Measurements from ENCODE around the gene SNRNP70.
A peak's percentile ranks its signal among the peaks of the same experiment; 100 is the strongest.
"Not testable (repeated sequence)": the region's sequence is repeated elsewhere in the genome, so short reads cannot be mapped to it uniquely, and the experiment has no call there.

SNRNP70 gene

GRCh38 chr19:49085020-49085867, at the start of gene SNRNP70:
Gene SNRNP70 (plus strand): TSS chr19:49085451. CDS start chr19:49086415, 964 bp downstream.
- DNase-seq (ENCODE audit: low spot score), result peak; percentile 99

- DNase-seq (ENCODE audit: low spot score), result not testable (repeated sequence)
Observed at GRCh38 chr19:49036815-49037214, 48.4 kb upstream of the SNRNP70 start, which contains the start of gene CGB1. Gene CGB1 (minus strand): TSS chr19:49036895. CDS start chr19:49036711, 184 bp downstream.

- DNase-seq (ENCODE audit: low spot score), result not testable (repeated sequence)
Observed at GRCh38 chr19:49038111-49038510, 47.1 kb upstream of the SNRNP70 start.

- not testable (repeated sequence) for DNase-seq (ENCODE audit: low spot score)
Observed at GRCh38 chr19:49038557-49039276, 46.5 kb upstream of the SNRNP70 start.

- not testable (repeated sequence) for DNase-seq (ENCODE audit: low spot score)
Observed at GRCh38 chr19:49039736-49040135, 45.5 kb upstream of the SNRNP70 start.

- DNase-seq (ENCODE audit: low spot score), result no peak
Observed at GRCh38 chr19:49042177-49042576, 43.1 kb upstream of the SNRNP70 start.

GRCh38 chr19:49042666-49043065, 42.6 kb upstream of the SNRNP70 start:
- DNase-seq (ENCODE audit: low spot score), result not testable (repeated sequence)

GRCh38 chr19:49043548-49043947, 41.7 kb upstream of the SNRNP70 start, which contains the start of gene CGB5:
Gene CGB5 (plus strand): TSS chr19:49043848. CDS start chr19:49044210, 362 bp downstream.
- DNase-seq (ENCODE audit: low spot score), result not testable (repeated sequence)

GRCh38 chr19:49049011-49049410, 36.2 kb upstream of the SNRNP70 start, which contains the start of gene CGB8:
Gene CGB8 (minus strand): TSS chr19:49049111. CDS start chr19:49048739, 372 bp downstream.
- not testable (repeated sequence) for DNase-seq (ENCODE audit: low spot score)

- DNase-seq (ENCODE audit: low spot score), result not testable (repeated sequence)
Observed at GRCh38 chr19:49049834-49050233, 35.4 kb upstream of the SNRNP70 start.

GRCh38 chr19:49050376-49051033, 34.7 kb upstream of the SNRNP70 start:
- not testable (repeated sequence) for DNase-seq (ENCODE audit: low spot score)

GRCh38 chr19:49056101-49056901, 28.9 kb upstream of the SNRNP70 start:
- peak; percentile 96 for DNase-seq (ENCODE audit: low spot score)

- not testable (repeated sequence) for DNase-seq (ENCODE audit: low spot score)
Observed at GRCh38 chr19:49056902-49057596, 28.2 kb upstream of the SNRNP70 start.

GRCh38 chr19:49057636-49058234, 27.5 kb upstream of the SNRNP70 start, which contains the start of gene CGB7:
Gene CGB7 (minus strand): TSS chr19:49057749. CDS start chr19:49055375, 2,374 bp downstream.
- DNase-seq (ENCODE audit: low spot score), result peak; percentile 89

- no peak for DNase-seq (ENCODE audit: low spot score)
Observed at GRCh38 chr19:49058562-49058961, 26.7 kb upstream of the SNRNP70 start.

GRCh38 chr19:49059053-49059452, 26.2 kb upstream of the SNRNP70 start:
- no peak for DNase-seq (ENCODE audit: low spot score)

- DNase-seq (ENCODE audit: low spot score), result no peak
Observed at GRCh38 chr19:49061000-49061399, 24.3 kb upstream of the SNRNP70 start.

- no peak for DNase-seq (ENCODE audit: low spot score)
Observed at GRCh38 chr19:49061445-49061844, 23.8 kb upstream of the SNRNP70 start.

- DNase-seq (ENCODE audit: low spot score), result no peak
Observed at GRCh38 chr19:49064029-49064629, 21.1 kb upstream of the SNRNP70 start.

Data from HuH-7.5 (cell line).